GM23338 (cell line): ENCODE data around the gene PCDHGA5. TPM values are rescaled to one million over a fixed set of nuclear protein-coding genes. Genes with fewer than 3 reads are reported as not detected.

Experiments
- ATAC-seq: fragments of 200-7000 bp; cut with Tn5 transposase; 3 replicates; pipeline ENCODE4 v1.9.1; 2020
- DNase-seq: peaks from one replicate; pipeline ENCODE4 v3.0.0-alpha.2; 2015; ENCODE audit warnings: low spot score
- H2AFZ ChIP-seq: fragments of 200-600 bp; sonication (generic); 2 replicates; pipeline ENCODE4 v1.8.0; 2016; ENCODE audit warnings: antibody characterized with exemption, mild to moderate bottlenecking, moderate library complexity
- H3F3A ChIP-seq: fragments of 200-600 bp; sonication (generic); replicated peaks from 2 replicates; pipeline ENCODE4 v1.8.0; 2017; ENCODE audit warnings: antibody characterized with exemption, mixed run types, low read depth
- H3K27ac ChIP-seq: fragments of 200-600 bp; sonication (generic); 2 replicates; pipeline ENCODE4 v1.6.1; 2016; ENCODE audit warnings: low read depth
- H3K27me3 ChIP-seq: fragments of 200-600 bp; sonication (generic); 2 replicates; pipeline ENCODE4 v1.8.0; 2016; ENCODE audit warnings: mild to moderate bottlenecking, mixed run types, moderate library complexity; ENCODE audit not compliant: insufficient read depth
- H3K36me3 ChIP-seq: fragments of 200-600 bp; sonication (generic); 2 replicates; pipeline ENCODE4 v1.8.0; 2016; ENCODE audit warnings: mild to moderate bottlenecking; ENCODE audit not compliant: insufficient read depth
- H3K4me1 ChIP-seq: fragments of 200-600 bp; sonication (generic); 2 replicates; pipeline ENCODE4 v1.8.0; 2016; ENCODE audit warnings: mild to moderate bottlenecking, moderate library complexity; ENCODE audit not compliant: insufficient read depth
- H3K4me2 ChIP-seq: fragments of 200-600 bp; sonication (generic); 2 replicates; pipeline ENCODE4 v1.7.1; 2017; ENCODE audit warnings: mixed run types
- H3K4me3 ChIP-seq: fragments of 200-600 bp; sonication (generic); 2 replicates; pipeline ENCODE4 v1.6.1; 2016; ENCODE audit warnings: mixed run types
- H3K79me2 ChIP-seq: fragments of 200-600 bp; sonication (generic); replicated peaks from 2 replicates; pipeline ENCODE4 v1.8.0; 2017; ENCODE audit warnings: mild to moderate bottlenecking; ENCODE audit not compliant: insufficient read depth
- H3K9me2 ChIP-seq: fragments of 200-600 bp; sonication (generic); 2 replicates; pipeline ENCODE4 v1.8.0; 2017; ENCODE audit not compliant: insufficient read depth
- H4K20me1 ChIP-seq: fragments of 200-600 bp; sonication (generic); replicated peaks from 2 replicates; pipeline ENCODE4 v1.8.0; 2017; ENCODE audit warnings: mild to moderate bottlenecking; ENCODE audit not compliant: insufficient read depth
- H3K27ac Mint-ChIP-seq: 2 replicates; pipeline ENCODE4 v1.8.0; 2020; ENCODE audit warnings: inconsistent platforms, mild to moderate bottlenecking, moderate library complexity, mixed read lengths
- H3K27me3 Mint-ChIP-seq: 3 replicates; pipeline ENCODE4 v1.8.0; 2022; ENCODE audit warnings: low read depth, mild to moderate bottlenecking, moderate library complexity, mixed read lengths, inconsistent platforms; ENCODE audit not compliant: insufficient read depth, poor library complexity
- H3K36me3 Mint-ChIP-seq: 3 replicates; pipeline ENCODE4 v1.8.0; 2021; ENCODE audit warnings: low read depth, mild to moderate bottlenecking, inconsistent platforms, moderate library complexity, mixed read lengths
- H3K4me1 Mint-ChIP-seq: 3 replicates; pipeline ENCODE4 v1.8.0; 2020; ENCODE audit warnings: mild to moderate bottlenecking, inconsistent platforms, mixed read lengths
- H3K4me3 Mint-ChIP-seq: 3 replicates; pipeline ENCODE4 v1.8.0; 2021; ENCODE audit warnings: moderate library complexity, mild to moderate bottlenecking, inconsistent platforms, mixed read lengths
- H3K9me3 Mint-ChIP-seq: 3 replicates; pipeline ENCODE4 v1.8.0; 2020; ENCODE audit warnings: moderate library complexity, mild to moderate bottlenecking, inconsistent platforms, mixed read lengths
- CREB1 ChIP-seq: fragments of 250-450 bp; sonication (Bioruptor Pico); IDR thresholded peaks from 2 replicates; pipeline ENCODE4 v1.5.0; 2020; ENCODE audit warnings: low read depth, mild to moderate bottlenecking, moderate library complexity
- EZH2 ChIP-seq: fragments of 200-600 bp; sonication (generic); IDR thresholded peaks from one replicate; pipeline ENCODE4 v1.8.0; 2017; ENCODE audit warnings: antibody characterized with exemption, mild to moderate bottlenecking, low read depth; ENCODE audit not compliant: unreplicated experiment
- EZH2phosphoT487 ChIP-seq: fragments of 200-600 bp; sonication (generic); IDR thresholded peaks from one replicate; pipeline ENCODE4 v1.8.1; 2018; ENCODE audit warnings: antibody characterized with exemption; ENCODE audit not compliant: unreplicated experiment
- JUNB ChIP-seq: IDR thresholded peaks from one replicate; pipeline ENCODE4 v1.6.1; 2016; ENCODE audit warnings: antibody characterized with exemption; ENCODE audit not compliant: unreplicated experiment
- NANOG ChIP-seq: IDR thresholded peaks from 2 replicates; pipeline ENCODE4 v1.6.1; 2016; ENCODE audit warnings: antibody characterized with exemption, borderline replicate concordance
- POLR2AphosphoS5 ChIP-seq: IDR thresholded peaks from 2 replicates; pipeline ENCODE4 v1.6.1; 2016; ENCODE audit warnings: antibody characterized with exemption, low read depth
- STAT1 ChIP-seq: IDR thresholded peaks from one replicate; pipeline ENCODE4 v1.6.1; 2016; ENCODE audit warnings: antibody characterized with exemption; ENCODE audit not compliant: unreplicated experiment
- ZNF114 ChIP-seq: fragments of 250-450 bp; sonication (Bioruptor Pico); IDR thresholded peaks from 2 replicates; pipeline ENCODE4 v1.5.0; 2020; ENCODE audit warnings: mild to moderate bottlenecking, moderate library complexity
- ZNF331 ChIP-seq: fragments of 250-450 bp; sonication (Bioruptor Pico); IDR thresholded peaks from 2 replicates; pipeline ENCODE4 v1.5.0; 2020; ENCODE audit warnings: low read depth, mild to moderate bottlenecking, moderate library complexity
- polyA plus RNA-seq: library from polyadenylated mRNA; unstranded; fragments of >200 nt; fragmentation: Nextera tagmentation; extraction: Ambion mirVana; gene quantifications from 2 replicates; pipeline ENCODE4 v1.2.1, GENCODE V29; 2016
- total RNA-seq: library from RNA; depleted of rRNA; stranded (reverse); fragments of >200 nt; shearing (Covaris generic); gene quantifications from 2 replicates; pipeline ENCODE4 v1.2.3, GENCODE V29; 2014
- TF ChIP-seq, protein P1 (sequence below): fragments of 250-450 bp; sonication (Bioruptor Pico); IDR thresholded peaks from 2 replicates; pipeline ENCODE4 v1.5.0; 2020; ENCODE audit warnings: mild to moderate bottlenecking, moderate library complexity
- TF ChIP-seq, protein P2 (sequence below): IDR thresholded peaks from one replicate; pipeline ENCODE4 v1.6.1; 2018; ENCODE audit warnings: antibody characterized with exemption; ENCODE audit not compliant: unreplicated experiment
- TF ChIP-seq, protein P3 (sequence below): IDR thresholded peaks from 2 replicates; pipeline ENCODE4 v1.6.1; 2016; ENCODE audit warnings: antibody characterized with exemption
- TF ChIP-seq, protein P4 (sequence below), 2 experiments: fragments of 200-600 bp in 1 of 2; sonication (generic) in 1 of 2; conservative IDR thresholded peaks; 2 replicates each; pipeline versions ENCODE4 v1.5.1 to v1.6.1; 2016 to 2017; ENCODE audit warnings: antibody characterized with exemption in 2 of 2, low read depth in 2 of 2, mild to moderate bottlenecking in 2 of 2, moderate library complexity in 1 of 2

The PCDHGA5 gene
- total and polyA plus RNA-seq, 2 experiments from 2014 or later, result 0.55 to 3.1 TPM

DNA sequence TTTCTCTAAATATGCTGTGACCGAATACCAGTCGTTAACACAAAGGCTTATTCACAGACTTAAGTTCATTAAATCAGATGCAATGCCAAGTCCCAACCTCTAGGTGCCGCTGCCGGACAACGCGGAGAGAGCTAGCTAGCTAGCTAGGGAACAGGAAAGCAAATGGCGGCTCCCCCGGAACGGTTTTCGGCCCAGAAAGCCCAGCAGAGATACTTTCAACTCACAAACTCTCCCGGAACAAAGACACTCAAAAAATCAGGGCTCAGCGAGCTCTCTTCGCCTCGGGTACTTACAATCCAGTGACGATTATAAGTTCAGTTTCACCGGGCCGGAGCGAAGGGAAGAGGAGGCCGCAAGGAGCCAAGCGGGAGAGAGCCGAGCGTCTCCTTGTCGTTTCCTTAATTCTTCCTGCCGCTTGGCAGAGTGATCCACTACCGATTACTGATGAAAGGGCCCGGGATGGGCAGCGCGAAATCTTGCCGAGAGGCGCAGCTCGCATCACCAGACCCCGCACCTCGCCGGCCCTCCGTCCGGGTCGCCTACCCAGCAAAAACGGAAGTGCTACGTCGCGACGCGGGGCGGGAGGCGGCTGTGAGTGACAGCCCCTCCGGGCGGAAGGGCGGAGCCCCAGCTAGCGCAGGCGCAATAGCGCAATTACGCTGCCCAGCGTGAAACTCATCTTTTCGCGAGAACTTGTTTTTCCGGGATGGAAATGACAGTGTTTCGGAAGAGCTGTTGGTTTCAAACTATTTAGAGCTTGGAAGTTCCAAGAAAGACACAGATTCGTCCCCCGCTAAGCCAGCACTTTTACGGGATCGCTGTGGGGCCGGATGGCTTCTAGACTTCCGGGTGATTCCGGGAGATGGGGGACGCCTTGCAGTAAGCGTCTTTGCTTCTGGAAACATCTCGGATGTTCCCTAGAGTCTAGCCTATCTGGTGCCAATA is 43.5 kb upstream of the PCDHGA5 start, which contains the start of gene TAF7:
Gene TAF7 (minus strand): TSS at position 560 of the 945 bp plus-strand sequence. CDS start 740 bp downstream, outside the sequence.
- Histone ChIP-seq H3K9me2 (no peaks in the 10 kb centered on the region), H3K27me3 (no peaks in the 10 kb centered on the region), H3K27ac (peak within 1 kb of the TSS; percentile 92), H4K20me1 (peaks cover 24% of the 10 kb centered on the region), H2AFZ (peak within 1 kb of the TSS; percentile 87), H3K4me3 (peak within 1 kb of the TSS; percentile 67), H3F3A (no peaks in the 10 kb centered on the region), H3K4me1 (peaks cover 14% of the 10 kb centered on the region; the same call in 1 of the 2 replicates), H3K79me2 (peaks cover 42% of the 10 kb centered on the region), H3K36me3 (peaks cover 13% of the 10 kb centered on the region), H3K4me2 (peak within 1 kb of the TSS; percentile 80)
- TF ChIP-seq ZNF114 (CRISPR knock-in tag), result no peak
- TF ChIP-seq, protein P1, sequence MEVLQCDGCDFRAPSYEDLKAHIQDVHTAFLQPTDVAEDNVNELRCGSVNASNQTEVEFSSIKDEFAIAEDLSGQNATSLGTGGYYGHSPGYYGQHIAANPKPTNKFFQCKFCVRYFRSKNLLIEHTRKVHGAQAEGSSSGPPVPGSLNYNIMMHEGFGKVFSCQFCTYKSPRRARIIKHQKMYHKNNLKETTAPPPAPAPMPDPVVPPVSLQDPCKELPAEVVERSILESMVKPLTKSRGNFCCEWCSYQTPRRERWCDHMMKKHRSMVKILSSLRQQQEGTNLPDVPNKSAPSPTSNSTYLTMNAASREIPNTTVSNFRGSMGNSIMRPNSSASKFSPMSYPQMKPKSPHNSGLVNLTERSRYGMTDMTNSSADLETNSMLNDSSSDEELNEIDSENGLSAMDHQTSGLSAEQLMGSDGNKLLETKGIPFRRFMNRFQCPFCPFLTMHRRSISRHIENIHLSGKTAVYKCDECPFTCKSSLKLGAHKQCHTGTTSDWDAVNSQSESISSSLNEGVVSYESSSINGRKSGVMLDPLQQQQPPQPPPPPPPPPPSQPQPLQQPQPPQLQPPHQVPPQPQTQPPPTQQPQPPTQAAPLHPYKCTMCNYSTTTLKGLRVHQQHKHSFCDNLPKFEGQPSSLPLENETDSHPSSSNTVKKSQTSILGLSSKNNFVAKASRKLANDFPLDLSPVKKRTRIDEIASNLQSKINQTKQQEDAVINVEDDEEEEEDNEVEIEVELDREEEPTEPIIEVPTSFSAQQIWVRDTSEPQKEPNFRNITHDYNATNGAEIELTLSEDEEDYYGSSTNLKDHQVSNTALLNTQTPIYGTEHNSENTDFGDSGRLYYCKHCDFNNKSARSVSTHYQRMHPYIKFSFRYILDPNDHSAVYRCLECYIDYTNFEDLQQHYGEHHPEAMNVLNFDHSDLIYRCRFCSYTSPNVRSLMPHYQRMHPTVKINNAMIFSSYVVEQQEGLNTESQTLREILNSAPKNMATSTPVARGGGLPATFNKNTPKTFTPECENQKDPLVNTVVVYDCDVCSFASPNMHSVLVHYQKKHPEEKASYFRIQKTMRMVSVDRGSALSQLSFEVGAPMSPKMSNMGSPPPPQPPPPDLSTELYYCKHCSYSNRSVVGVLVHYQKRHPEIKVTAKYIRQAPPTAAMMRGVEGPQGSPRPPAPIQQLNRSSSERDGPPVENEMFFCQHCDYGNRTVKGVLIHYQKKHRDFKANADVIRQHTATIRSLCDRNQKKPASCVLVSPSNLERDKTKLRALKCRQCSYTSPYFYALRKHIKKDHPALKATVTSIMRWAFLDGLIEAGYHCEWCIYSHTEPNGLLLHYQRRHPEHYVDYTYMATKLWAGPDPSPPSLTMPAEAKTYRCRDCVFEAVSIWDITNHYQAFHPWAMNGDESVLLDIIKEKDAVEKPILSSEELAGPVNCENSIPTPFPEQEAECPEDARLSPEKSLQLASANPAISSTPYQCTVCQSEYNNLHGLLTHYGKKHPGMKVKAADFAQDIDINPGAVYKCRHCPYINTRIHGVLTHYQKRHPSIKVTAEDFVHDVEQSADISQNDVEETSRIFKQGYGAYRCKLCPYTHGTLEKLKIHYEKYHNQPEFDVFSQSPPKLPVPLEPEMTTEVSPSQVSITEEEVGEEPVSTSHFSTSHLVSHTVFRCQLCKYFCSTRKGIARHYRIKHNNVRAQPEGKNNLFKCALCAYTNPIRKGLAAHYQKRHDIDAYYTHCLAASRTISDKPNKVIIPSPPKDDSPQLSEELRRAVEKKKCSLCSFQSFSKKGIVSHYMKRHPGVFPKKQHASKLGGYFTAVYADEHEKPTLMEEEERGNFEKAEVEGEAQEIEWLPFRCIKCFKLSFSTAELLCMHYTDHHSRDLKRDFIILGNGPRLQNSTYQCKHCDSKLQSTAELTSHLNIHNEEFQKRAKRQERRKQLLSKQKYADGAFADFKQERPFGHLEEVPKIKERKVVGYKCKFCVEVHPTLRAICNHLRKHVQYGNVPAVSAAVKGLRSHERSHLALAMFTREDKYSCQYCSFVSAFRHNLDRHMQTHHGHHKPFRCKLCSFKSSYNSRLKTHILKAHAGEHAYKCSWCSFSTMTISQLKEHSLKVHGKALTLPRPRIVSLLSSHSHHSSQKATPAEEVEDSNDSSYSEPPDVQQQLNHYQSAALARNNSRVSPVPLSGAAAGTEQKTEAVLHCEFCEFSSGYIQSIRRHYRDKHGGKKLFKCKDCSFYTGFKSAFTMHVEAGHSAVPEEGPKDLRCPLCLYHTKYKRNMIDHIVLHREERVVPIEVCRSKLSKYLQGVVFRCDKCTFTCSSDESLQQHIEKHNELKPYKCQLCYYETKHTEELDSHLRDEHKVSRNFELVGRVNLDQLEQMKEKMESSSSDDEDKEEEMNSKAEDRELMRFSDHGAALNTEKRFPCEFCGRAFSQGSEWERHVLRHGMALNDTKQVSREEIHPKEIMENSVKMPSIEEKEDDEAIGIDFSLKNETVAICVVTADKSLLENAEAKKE (CRISPR knock-in tag), result no peak
- TF ChIP-seq, protein P2, sequence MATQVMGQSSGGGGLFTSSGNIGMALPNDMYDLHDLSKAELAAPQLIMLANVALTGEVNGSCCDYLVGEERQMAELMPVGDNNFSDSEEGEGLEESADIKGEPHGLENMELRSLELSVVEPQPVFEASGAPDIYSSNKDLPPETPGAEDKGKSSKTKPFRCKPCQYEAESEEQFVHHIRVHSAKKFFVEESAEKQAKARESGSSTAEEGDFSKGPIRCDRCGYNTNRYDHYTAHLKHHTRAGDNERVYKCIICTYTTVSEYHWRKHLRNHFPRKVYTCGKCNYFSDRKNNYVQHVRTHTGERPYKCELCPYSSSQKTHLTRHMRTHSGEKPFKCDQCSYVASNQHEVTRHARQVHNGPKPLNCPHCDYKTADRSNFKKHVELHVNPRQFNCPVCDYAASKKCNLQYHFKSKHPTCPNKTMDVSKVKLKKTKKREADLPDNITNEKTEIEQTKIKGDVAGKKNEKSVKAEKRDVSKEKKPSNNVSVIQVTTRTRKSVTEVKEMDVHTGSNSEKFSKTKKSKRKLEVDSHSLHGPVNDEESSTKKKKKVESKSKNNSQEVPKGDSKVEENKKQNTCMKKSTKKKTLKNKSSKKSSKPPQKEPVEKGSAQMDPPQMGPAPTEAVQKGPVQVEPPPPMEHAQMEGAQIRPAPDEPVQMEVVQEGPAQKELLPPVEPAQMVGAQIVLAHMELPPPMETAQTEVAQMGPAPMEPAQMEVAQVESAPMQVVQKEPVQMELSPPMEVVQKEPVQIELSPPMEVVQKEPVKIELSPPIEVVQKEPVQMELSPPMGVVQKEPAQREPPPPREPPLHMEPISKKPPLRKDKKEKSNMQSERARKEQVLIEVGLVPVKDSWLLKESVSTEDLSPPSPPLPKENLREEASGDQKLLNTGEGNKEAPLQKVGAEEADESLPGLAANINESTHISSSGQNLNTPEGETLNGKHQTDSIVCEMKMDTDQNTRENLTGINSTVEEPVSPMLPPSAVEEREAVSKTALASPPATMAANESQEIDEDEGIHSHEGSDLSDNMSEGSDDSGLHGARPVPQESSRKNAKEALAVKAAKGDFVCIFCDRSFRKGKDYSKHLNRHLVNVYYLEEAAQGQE, result no peak
- TF ChIP-seq POLR2AphosphoS5, result peak; percentile 99
- TF ChIP-seq, protein P3, sequence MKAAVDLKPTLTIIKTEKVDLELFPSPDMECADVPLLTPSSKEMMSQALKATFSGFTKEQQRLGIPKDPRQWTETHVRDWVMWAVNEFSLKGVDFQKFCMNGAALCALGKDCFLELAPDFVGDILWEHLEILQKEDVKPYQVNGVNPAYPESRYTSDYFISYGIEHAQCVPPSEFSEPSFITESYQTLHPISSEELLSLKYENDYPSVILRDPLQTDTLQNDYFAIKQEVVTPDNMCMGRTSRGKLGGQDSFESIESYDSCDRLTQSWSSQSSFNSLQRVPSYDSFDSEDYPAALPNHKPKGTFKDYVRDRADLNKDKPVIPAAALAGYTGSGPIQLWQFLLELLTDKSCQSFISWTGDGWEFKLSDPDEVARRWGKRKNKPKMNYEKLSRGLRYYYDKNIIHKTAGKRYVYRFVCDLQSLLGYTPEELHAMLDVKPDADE, result peak; percentile 50
- no peak for TF ChIP-seq EZH2phosphoT487
- peak; percentile 82 for TF ChIP-seq CREB1 (CRISPR knock-in tag)
- TF ChIP-seq, protein P4, sequence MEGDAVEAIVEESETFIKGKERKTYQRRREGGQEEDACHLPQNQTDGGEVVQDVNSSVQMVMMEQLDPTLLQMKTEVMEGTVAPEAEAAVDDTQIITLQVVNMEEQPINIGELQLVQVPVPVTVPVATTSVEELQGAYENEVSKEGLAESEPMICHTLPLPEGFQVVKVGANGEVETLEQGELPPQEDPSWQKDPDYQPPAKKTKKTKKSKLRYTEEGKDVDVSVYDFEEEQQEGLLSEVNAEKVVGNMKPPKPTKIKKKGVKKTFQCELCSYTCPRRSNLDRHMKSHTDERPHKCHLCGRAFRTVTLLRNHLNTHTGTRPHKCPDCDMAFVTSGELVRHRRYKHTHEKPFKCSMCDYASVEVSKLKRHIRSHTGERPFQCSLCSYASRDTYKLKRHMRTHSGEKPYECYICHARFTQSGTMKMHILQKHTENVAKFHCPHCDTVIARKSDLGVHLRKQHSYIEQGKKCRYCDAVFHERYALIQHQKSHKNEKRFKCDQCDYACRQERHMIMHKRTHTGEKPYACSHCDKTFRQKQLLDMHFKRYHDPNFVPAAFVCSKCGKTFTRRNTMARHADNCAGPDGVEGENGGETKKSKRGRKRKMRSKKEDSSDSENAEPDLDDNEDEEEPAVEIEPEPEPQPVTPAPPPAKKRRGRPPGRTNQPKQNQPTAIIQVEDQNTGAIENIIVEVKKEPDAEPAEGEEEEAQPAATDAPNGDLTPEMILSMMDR (conservative IDR thresholded peaks at IDR 0.05; ENCODE audit: low read depth in 2 of 2), result peak; percentile 86 to 88
- no peak for TF ChIP-seq ZNF331 (CRISPR knock-in tag)
- no peak for TF ChIP-seq EZH2
- TF ChIP-seq STAT1, result no peak
- no peak for TF ChIP-seq NANOG
- TF ChIP-seq JUNB, result no peak
- peaks cover 10% of the 10 kb centered on the region for H3K4me1 Mint-ChIP-seq
- peak within 1 kb of the TSS; percentile 95 for H3K4me3 Mint-ChIP-seq
- H3K27me3 Mint-ChIP-seq, result peaks cover 15% of the 10 kb centered on the region
- peak; percentile 96 for ATAC-seq
- peak; percentile 97 for DNase-seq
- peaks cover 53% of the 10 kb centered on the region for H3K9me3 Mint-ChIP-seq
- H3K27ac Mint-ChIP-seq, result peak within 1 kb of the TSS; percentile 99
- H3K36me3 Mint-ChIP-seq, result peaks cover 51% of the 10 kb centered on the region
